Measurements from ENCODE around the gene PCSK4.

Gene PCSK4

DNA sequence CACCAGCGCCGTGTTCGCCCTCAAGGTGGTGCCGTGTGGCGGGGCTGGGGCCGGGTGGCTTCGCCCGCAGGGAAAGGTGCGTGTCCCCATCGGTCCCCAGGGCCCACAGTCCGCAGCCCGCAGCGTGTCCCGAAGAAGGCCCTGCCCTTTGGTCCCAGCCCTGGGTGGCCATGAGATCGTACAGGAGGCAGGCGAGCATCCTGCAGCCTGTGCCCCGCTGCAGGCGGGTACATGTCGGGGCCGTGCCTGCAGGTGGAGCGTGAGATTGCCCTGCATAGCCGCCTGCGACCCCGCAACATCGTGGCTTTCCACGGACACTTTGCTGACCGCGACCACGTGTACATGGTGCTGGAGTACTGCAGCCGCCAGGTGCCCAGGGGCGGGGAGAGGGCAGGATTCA is 35.2 kb upstream of the PCSK4 start (continued):
- TF ChIP-seq, protein P1, sequence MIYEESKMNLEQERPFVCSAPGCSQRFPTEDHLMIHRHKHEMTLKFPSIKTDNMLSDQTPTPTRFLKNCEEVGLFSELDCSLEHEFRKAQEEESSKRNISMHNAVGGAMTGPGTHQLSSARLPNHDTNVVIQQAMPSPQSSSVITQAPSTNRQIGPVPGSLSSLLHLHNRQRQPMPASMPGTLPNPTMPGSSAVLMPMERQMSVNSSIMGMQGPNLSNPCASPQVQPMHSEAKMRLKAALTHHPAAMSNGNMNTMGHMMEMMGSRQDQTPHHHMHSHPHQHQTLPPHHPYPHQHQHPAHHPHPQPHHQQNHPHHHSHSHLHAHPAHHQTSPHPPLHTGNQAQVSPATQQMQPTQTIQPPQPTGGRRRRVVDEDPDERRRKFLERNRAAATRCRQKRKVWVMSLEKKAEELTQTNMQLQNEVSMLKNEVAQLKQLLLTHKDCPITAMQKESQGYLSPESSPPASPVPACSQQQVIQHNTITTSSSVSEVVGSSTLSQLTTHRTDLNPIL (CRISPR knock-in tag; IDR thresholded peaks at IDR 0.05; ENCODE audit: low read depth), result no peak

- TF ChIP-seq CSDC2 (CRISPR knock-in tag; IDR thresholded peaks at IDR 0.05) (no peak), ESRRG (CRISPR knock-in tag; IDR thresholded peaks at IDR 0.05) (no peak), RARB (CRISPR knock-in tag; IDR thresholded peaks at IDR 0.05) (no peak), ZNF70 (CRISPR knock-in tag; IDR thresholded peaks at IDR 0.05) (no peak), PATZ1 (CRISPR knock-in tag; IDR thresholded peaks at IDR 0.05; ENCODE audit: borderline replicate concordance) (no peak), PPARA (CRISPR knock-in tag; IDR thresholded peaks at IDR 0.05; ENCODE audit: borderline replicate concordance) (no peak), ZFP3 (CRISPR knock-in tag; IDR thresholded peaks at IDR 0.05) (no peak), TSHZ2 (CRISPR knock-in tag; IDR thresholded peaks at IDR 0.05) (no peak), ZFP30 (CRISPR knock-in tag; IDR thresholded peaks at IDR 0.05) (no peak), ISL1 (CRISPR knock-in tag; IDR thresholded peaks at IDR 0.05) (no peak), ARNTL (CRISPR knock-in tag; IDR thresholded peaks at IDR 0.05; ENCODE audit: borderline replicate concordance, low read depth) (no peak), OSR1 (CRISPR knock-in tag; IDR thresholded peaks at IDR 0.05) (no peak), ZC3H10 (CRISPR knock-in tag; IDR thresholded peaks at IDR 0.05) (no peak), ZNF8 (CRISPR knock-in tag; IDR thresholded peaks at IDR 0.05) (no peak), GLIS3 (CRISPR knock-in tag; IDR thresholded peaks at IDR 0.05) (no peak), TCF4 (CRISPR knock-in tag; IDR thresholded peaks at IDR 0.05; ENCODE audit: borderline replicate concordance) (no peak)
- TF ChIP-seq, protein P2, sequence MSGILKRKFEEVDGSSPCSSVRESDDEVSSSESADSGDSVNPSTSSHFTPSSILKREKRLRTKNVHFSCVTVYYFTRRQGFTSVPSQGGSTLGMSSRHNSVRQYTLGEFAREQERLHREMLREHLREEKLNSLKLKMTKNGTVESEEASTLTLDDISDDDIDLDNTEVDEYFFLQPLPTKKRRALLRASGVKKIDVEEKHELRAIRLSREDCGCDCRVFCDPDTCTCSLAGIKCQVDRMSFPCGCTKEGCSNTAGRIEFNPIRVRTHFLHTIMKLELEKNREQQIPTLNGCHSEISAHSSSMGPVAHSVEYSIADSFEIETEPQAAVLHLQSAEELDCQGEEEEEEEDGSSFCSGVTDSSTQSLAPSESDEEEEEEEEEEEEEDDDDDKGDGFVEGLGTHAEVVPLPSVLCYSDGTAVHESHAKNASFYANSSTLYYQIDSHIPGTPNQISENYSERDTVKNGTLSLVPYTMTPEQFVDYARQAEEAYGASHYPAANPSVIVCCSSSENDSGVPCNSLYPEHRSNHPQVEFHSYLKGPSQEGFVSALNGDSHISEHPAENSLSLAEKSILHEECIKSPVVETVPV (CRISPR knock-in tag; IDR thresholded peaks at IDR 0.05), result no peak
- TF ChIP-seq, protein P3, sequence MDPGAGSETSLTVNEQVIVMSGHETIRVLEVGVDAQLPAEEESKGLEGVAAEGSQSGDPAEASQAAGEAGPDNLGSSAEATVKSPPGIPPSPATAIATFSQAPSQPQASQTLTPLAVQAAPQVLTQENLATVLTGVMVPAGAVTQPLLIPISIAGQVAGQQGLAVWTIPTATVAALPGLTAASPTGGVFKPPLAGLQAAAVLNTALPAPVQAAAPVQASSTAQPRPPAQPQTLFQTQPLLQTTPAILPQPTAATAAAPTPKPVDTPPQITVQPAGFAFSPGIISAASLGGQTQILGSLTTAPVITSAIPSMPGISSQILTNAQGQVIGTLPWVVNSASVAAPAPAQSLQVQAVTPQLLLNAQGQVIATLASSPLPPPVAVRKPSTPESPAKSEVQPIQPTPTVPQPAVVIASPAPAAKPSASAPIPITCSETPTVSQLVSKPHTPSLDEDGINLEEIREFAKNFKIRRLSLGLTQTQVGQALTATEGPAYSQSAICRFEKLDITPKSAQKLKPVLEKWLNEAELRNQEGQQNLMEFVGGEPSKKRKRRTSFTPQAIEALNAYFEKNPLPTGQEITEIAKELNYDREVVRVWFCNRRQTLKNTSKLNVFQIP (CRISPR knock-in tag; IDR thresholded peaks at IDR 0.05; ENCODE audit: borderline replicate concordance, low read depth), result no peak
- ATAC-seq, result no peak; the same call in 2 of the 3 replicates
Measured at GRCh38 chr19:1524972-1525325, 34.8 kb upstream of the PCSK4 start.

DNA sequence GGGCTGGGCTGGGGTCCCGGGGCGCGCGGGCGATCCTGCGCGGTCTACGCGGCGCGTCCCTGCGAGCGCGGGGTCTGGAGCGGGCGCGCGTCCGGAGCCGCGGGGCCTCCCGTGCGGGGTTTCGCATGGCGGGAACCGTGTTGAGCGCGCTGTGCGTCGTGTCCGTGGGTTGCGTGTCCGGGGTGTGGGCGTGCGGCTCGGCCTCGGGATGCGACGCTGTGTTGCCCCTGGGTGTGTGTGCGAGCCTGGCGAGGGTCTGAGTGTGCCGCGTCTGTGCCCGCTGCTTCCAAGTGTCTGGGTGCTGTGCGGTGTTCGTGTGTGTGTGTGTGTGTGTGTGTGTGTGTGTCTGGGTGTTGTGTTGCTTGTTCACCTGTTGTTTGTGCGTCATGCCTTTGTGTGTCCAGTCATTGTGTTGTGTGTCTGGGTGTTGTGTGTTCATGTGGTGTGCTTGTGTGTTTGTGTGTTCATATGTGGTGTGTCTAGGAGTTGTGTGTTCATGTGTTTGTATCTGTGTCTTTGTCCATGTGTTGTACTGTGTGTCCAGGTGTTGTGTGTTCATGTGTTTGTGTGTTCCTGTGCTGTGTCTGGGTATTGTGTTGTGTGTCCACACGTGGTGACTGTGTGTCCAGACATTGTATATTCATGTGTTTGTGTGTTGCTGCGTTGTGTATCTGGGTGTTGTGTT is 34.3 kb upstream of the PCSK4 start:
- no peak for ATAC-seq

More for the DNA sequence above, 34.3 kb upstream of the PCSK4 start:
- no peak for TF ChIP-seq ARNTL (CRISPR knock-in tag; IDR thresholded peaks at IDR 0.05; ENCODE audit: borderline replicate concordance, low read depth)
- TF ChIP-seq, protein P2 (CRISPR knock-in tag; IDR thresholded peaks at IDR 0.05), result no peak
- TF ChIP-seq PATZ1 (CRISPR knock-in tag; IDR thresholded peaks at IDR 0.05; ENCODE audit: borderline replicate concordance), result no peak

Measured in SK-N-SH treated with all-trans-retinoic acid at 6 μM for 48 hours (cell line).